GM10266 (cell line): ENCODE data around the gene PIGS.

Experiments used
- DNase-seq: peaks from one replicate; pipeline ENCODE4 v3.0.0; 2012; ENCODE audit errors: extremely low spot score
- CTCF ChIP-seq: IDR thresholded peaks from 2 replicates; pipeline ENCODE4 v1.5.1; 2012; ENCODE audit warnings: mild to moderate bottlenecking, low read depth; ENCODE audit not compliant: control insufficient read depth, insufficient read depth; ENCODE audit errors: missing control alignments

The PIGS gene

DNA sequence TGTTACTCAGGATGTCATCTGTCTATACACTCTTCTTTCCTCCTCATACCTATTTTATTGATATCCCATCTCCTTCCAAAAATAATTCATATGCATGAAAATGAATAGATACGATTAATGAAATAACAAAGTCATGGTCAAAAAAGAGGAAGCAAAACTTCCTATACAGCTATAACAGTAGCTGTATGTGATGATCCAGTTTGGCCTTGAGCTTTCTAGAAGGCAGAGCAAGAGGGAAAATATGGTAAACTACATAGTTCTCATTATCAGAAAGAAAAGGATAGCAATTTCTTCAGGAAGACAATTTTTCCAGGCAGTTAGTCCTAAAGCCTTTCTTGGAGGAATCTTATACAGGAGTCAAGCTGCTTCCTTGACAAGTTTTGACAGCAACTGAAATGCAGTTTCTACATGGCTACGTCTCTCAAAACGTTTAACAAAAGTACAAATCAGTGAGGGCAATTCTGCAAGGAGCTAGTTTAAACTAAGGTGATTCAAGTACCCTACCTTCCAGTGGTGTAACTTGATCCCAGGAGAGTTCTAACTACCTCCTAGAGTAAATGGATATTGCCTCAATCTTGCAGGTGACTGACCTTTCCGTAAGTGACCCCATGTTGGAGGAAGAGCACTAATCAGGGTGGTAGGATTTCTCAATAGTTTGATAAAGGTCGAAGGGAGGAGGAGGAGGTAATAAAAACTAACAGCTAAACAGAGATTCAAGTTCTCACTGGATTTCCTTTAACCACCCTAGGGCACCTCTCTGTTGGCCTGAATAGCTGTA is 26.5 kb upstream of the PIGS start:
- TF ChIP-seq CTCF: no peak

DNA sequence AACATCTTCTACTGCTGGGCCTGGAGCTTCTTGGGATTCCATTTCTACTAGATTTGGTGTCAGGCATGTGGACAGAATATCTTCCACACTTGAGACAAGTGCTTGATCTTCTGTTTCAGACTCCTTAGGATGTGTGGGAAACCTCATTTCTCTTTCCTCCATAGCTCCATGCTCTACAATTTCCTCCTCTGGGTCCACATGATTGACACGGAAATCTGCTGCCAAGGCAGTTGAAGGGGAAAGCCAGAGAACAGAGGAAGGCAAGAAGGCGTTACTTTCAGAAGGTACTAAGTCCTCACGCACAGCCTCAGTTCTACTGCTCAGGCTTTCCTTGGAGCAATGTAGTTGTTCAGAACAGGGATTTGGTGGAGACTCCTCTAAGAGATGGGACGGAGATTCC is 20.9 kb upstream of the PIGS start:
- no peak for DNase-seq
- TF ChIP-seq CTCF: no peak

More for the DNA sequence above, 26.5 kb upstream of the PIGS start:
- DNase-seq: no peak

DNA sequence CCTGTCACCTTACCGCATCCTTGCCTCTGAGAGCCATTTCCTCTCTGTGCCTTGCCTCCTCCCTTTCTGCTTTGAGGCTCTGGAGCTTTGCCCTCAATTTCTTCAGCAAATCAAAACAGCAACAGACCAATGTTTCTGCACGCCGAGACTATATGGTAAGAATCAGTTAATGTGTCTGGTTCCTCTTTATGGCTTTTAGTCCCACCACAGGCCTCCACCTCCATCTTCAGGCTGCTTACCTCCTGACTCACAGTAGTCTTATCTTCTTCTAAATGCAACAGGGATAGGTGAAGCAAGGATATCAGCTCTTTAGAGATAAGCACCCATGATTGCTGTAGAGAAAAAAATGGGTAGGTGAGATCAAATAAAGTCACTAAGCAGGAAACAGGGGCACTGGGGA is 14.5 kb upstream of the PIGS start:
- no peak for DNase-seq
- no peak for TF ChIP-seq CTCF

DNA sequence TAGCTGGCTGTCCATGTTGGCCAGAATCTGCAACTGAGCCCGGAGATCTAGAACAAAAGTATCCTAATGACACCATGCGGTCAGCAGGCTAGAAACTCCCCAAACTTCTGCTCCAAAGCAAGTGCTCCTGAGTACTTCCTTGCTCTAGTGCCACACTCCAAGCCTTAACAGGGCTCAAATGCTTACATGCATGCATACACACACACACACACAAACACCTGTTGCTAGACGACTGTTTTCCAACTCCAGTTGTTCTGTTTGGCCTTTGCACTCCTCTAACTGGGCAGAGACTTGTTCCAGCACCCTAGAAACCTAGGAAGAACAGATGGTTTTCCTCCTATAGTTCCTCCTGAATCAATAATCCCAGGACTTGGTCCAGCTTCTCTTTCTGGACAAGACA is 13.1 kb upstream of the PIGS start:
- no peak for DNase-seq
- no peak for TF ChIP-seq CTCF

- no peak for DNase-seq
- no peak for TF ChIP-seq CTCF
These were observed 11.2 kb upstream of the PIGS start for GRCh38 chr17:28582513-28582912.

DNA sequence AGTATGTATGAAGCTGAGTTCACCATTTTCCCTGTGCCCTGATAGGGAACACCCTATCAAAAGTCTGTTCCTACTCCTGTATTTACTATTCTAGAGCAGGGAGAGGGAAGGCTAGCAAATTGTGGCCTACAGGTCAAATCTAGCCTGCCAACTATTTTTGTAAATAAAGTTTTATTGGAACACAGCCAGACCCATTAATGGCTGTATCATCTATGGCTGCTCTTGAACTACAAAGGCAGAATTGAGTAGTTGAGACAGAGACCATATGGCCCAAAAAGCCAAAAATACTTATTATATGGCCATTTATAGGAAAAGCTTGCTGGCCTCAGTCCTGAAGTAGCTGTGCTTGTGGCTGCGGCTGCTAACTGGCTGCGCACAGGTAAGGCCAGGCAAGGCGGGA is 9.6 kb upstream of the PIGS start:
- no peak for TF ChIP-seq CTCF
- DNase-seq: no peak

GRCh38 chr17:28579526-28579925 is 8.2 kb upstream of the PIGS start:
- DNase-seq: no peak
- TF ChIP-seq CTCF: no peak
